ENCODE results near the gene SCG2. TPM values are rescaled to one million over a fixed set of nuclear protein-coding genes. Genes with fewer than 3 reads are reported as not detected.

The SCG2 gene
- total RNA-seq, 1 donor from 2014 or later, result 5.6 TPM

DNA sequence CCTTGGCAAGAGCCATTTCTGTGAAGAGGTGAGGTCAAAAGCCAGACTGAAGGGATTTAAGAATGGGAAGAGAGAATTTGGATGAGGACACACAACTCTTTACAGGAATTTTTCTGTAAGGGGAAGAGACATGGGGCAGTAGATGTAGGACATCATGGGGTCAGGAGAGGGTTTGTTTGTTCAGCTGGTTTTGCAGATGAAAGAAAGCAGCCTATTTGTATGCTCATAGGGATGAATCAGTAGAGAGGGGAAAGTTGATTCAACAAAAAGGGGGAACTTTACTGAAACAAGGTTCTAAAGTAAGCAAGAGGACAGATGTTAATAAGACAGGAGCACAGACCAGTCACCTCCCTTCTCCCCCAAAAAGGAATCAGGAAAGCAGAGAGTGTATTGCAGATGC is 11.2 kb downstream of the SCG2 start:
- H3K9me3 Mint-ChIP-seq (ENCODE audit: unreplicated experiment), result peaks cover 2% of the 10 kb centered on the region
- H3K4me2 ChIP-seq (ENCODE audit: low read length), result peak overlapping the region; percentile 49
- H3K79me2 ChIP-seq (ENCODE audit: insufficient read depth, low read length), result no peaks in the 10 kb centered on the region
- H3K27me3 Mint-ChIP-seq (ENCODE audit: low read depth, unreplicated experiment), result no peaks in the 10 kb centered on the region
- no peaks in the 10 kb centered on the region for H3K27me3 ChIP-seq (ENCODE audit: insufficient read depth, low read length)
- H3K9me3 ChIP-seq (ENCODE audit: insufficient read depth, low read depth, low read length), result no peaks in the 10 kb centered on the region
- H3K4me1 ChIP-seq (ENCODE audit: insufficient read depth, low read length), result peaks cover 15% of the 10 kb centered on the region
- H3K4me3 Mint-ChIP-seq (ENCODE audit: unreplicated experiment), result no peak overlapping the region
- H4K20me1 ChIP-seq (ENCODE audit: insufficient read depth, low read length), result no peaks in the 10 kb centered on the region
- FAIRE-seq (no peak), DNase-seq (ENCODE audit: low read depth) (peak; percentile 80)
- no peak overlapping the region for H2AFZ ChIP-seq (ENCODE audit: low read depth, low read length)
- peak overlapping the region; percentile 20 for H3K27ac ChIP-seq (ENCODE audit: low read depth, low read length)
- H3K4me1 Mint-ChIP-seq (ENCODE audit: low read depth, unreplicated experiment), result peaks cover 7% of the 10 kb centered on the region
- peak overlapping the region; percentile 3 for H3K4me3 ChIP-seq (ENCODE audit: insufficient read depth, low read depth, low read length)
- H3K36me3 Mint-ChIP-seq (ENCODE audit: low read depth, unreplicated experiment), result no peaks in the 10 kb centered on the region
- no peaks in the 10 kb centered on the region for H3K36me3 ChIP-seq (ENCODE audit: insufficient read depth, low read length)
- TF ChIP-seq CTCF (IDR thresholded peaks at IDR 0.05; ENCODE audit: insufficient read depth, low read depth, low read length), result no peak
- no peak for TF ChIP-seq EZH2 (IDR thresholded peaks at IDR 0.05; ENCODE audit: insufficient read depth, low read length)
- no peak overlapping the region for H3K27ac Mint-ChIP-seq (ENCODE audit: unreplicated experiment)
- no peak overlapping the region for H3K9ac ChIP-seq (ENCODE audit: low read length)

- TF ChIP-seq CTCF (IDR thresholded peaks at IDR 0.05; ENCODE audit: insufficient read depth, low read depth, low read length), result no peak
- no peak for TF ChIP-seq EZH2 (IDR thresholded peaks at IDR 0.05; ENCODE audit: insufficient read depth, low read length)
- Histone ChIP-seq H4K20me1 (ENCODE audit: insufficient read depth, low read length) (no peaks in the 10 kb centered on the region), H3K9me3 (ENCODE audit: insufficient read depth, low read depth, low read length) (no peaks in the 10 kb centered on the region), H3K27me3 (ENCODE audit: insufficient read depth, low read length) (no peaks in the 10 kb centered on the region), H2AFZ (ENCODE audit: low read depth, low read length) (no peak overlapping the region), H3K4me3 (ENCODE audit: insufficient read depth, low read depth, low read length) (no peak overlapping the region), H3K27ac (ENCODE audit: low read depth, low read length) (no peak overlapping the region), H3K36me3 (ENCODE audit: insufficient read depth, low read length) (no peaks in the 10 kb centered on the region), H3K4me2 (ENCODE audit: low read length) (no peak overlapping the region), H3K79me2 (ENCODE audit: insufficient read depth, low read length) (no peaks in the 10 kb centered on the region), H3K9ac (ENCODE audit: low read length) (no peak overlapping the region), H3K4me1 (ENCODE audit: insufficient read depth, low read length) (peaks cover 17% of the 10 kb centered on the region)
- Mint-ChIP-seq H3K4me1 (ENCODE audit: low read depth, unreplicated experiment) (peaks cover 11% of the 10 kb centered on the region), H3K9me3 (ENCODE audit: unreplicated experiment) (peaks cover 2% of the 10 kb centered on the region), H3K27ac (ENCODE audit: unreplicated experiment) (no peak overlapping the region), H3K36me3 (ENCODE audit: low read depth, unreplicated experiment) (no peaks in the 10 kb centered on the region), H3K4me3 (ENCODE audit: unreplicated experiment) (no peak overlapping the region), H3K27me3 (ENCODE audit: low read depth, unreplicated experiment) (no peaks in the 10 kb centered on the region)
- no peak for DNase-seq (ENCODE audit: low read depth)
- FAIRE-seq, result no peak
Measured at GRCh38 chr2:223589901-223590300, 12.3 kb downstream of the SCG2 start.

GRCh38 chr2:223588251-223588650 is 13.9 kb downstream of the SCG2 start:
- TF ChIP-seq EZH2 (IDR thresholded peaks at IDR 0.05; ENCODE audit: insufficient read depth, low read length) (no peak), CTCF (IDR thresholded peaks at IDR 0.05; ENCODE audit: insufficient read depth, low read depth, low read length) (no peak)
- no peak for FAIRE-seq
- Mint-ChIP-seq H3K36me3 (ENCODE audit: low read depth, unreplicated experiment) (no peaks in the 10 kb centered on the region), H3K27me3 (ENCODE audit: low read depth, unreplicated experiment) (no peaks in the 10 kb centered on the region), H3K4me1 (ENCODE audit: low read depth, unreplicated experiment) (peaks cover 11% of the 10 kb centered on the region), H3K27ac (ENCODE audit: unreplicated experiment) (no peak overlapping the region), H3K4me3 (ENCODE audit: unreplicated experiment) (no peak overlapping the region), H3K9me3 (ENCODE audit: unreplicated experiment) (peaks cover 2% of the 10 kb centered on the region)
- Histone ChIP-seq H3K9me3 (ENCODE audit: insufficient read depth, low read depth, low read length) (no peaks in the 10 kb centered on the region), H3K4me2 (ENCODE audit: low read length) (no peak overlapping the region), H3K27ac (ENCODE audit: low read depth, low read length) (no peak overlapping the region), H3K79me2 (ENCODE audit: insufficient read depth, low read length) (no peaks in the 10 kb centered on the region), H3K4me3 (ENCODE audit: insufficient read depth, low read depth, low read length) (no peak overlapping the region), H2AFZ (ENCODE audit: low read depth, low read length) (no peak overlapping the region), H3K27me3 (ENCODE audit: insufficient read depth, low read length) (no peaks in the 10 kb centered on the region), H3K4me1 (ENCODE audit: insufficient read depth, low read length) (peaks cover 17% of the 10 kb centered on the region), H3K9ac (ENCODE audit: low read length) (no peak overlapping the region), H4K20me1 (ENCODE audit: insufficient read depth, low read length) (no peaks in the 10 kb centered on the region), H3K36me3 (ENCODE audit: insufficient read depth, low read length) (no peaks in the 10 kb centered on the region)
- DNase-seq (ENCODE audit: low read depth), result no peak
